Measurements from ENCODE around the gene CLASRP.
"Not testable (repeated sequence)": the region's sequence is repeated elsewhere in the genome, so short reads cannot be mapped to it uniquely, and the experiment has no call there.

Gene CLASRP

GRCh38 chr19:45038931-45039893 is at the start of gene CLASRP:
Gene CLASRP (plus strand): TSS chr19:45039045. CDS start chr19:45040213, 1,168 bp downstream.
- peak; percentile 81 to 86 for DNase-seq

DNA sequence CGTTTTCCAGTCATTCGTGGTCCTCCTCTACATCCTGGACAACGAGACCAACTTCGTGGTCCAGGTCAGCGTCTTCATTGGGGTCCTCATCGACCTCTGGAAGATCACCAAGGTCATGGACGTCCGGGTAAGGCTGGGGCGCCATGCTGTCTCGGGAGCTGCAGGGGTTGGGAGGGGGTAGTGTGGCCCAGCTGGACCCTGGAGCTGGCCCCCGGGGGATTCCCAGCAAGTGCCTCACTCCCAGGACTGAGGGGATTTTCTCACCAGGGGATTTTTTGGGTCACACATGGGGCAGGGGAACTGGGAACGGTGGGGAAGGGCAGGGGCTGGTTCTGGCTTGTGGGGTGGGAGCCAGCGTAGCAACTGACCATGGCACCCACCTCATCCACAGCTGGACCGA is 48.4 kb upstream of the CLASRP start:
- DNase-seq: no peak

GRCh38 chr19:44990966-44991365 is 47.9 kb upstream of the CLASRP start:
- no peak for DNase-seq

DNA sequence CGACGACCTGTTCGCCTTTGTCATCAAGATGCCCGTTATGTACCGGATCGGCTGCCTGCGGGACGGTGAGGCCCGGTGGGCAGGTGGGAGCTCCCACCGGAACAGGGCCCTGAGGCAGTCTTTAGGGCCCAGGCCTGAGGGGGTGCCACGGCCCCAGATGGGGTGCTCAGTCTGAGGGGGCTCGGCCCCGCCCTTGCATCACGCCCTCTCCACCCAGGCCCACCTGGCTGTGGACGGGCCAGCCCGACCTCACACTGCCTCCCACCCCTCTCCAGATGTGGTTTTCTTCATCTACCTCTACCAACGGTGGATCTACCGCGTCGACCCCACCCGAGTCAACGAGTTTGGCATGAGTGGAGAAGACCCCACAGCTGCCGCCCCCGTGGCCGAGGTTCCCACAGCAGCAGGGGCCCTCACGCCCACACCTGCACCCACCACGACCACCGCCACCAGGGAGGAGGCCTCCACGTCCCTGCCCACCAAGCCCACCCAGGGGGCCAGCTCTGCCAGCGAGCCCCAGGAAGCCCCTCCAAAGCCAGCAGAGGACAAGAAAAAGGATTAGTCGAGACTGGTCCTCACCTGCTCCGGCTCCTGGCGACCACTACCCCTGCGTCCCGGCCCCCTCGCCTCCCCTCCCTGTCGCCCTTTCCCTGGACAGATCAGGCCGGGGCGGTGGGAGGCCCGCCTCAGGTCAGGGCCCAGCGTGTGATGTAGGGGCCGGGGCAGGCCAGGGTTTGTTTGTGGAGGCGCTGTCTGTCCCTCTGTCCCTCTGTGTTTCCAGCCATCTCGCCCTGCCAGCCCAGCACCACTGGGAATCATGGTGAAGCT is 46.3 kb upstream of the CLASRP start:
- no peak for DNase-seq

GRCh38 chr19:44993526-44993925 is 45.3 kb upstream of the CLASRP start:
- DNase-seq: no peak

- DNase-seq: no peak
These were observed 44.8 kb upstream of the CLASRP start for GRCh38 chr19:44993926-44994537.

GRCh38 chr19:44998025-44998424 is 40.8 kb upstream of the CLASRP start:
- DNase-seq: no peak

DNA sequence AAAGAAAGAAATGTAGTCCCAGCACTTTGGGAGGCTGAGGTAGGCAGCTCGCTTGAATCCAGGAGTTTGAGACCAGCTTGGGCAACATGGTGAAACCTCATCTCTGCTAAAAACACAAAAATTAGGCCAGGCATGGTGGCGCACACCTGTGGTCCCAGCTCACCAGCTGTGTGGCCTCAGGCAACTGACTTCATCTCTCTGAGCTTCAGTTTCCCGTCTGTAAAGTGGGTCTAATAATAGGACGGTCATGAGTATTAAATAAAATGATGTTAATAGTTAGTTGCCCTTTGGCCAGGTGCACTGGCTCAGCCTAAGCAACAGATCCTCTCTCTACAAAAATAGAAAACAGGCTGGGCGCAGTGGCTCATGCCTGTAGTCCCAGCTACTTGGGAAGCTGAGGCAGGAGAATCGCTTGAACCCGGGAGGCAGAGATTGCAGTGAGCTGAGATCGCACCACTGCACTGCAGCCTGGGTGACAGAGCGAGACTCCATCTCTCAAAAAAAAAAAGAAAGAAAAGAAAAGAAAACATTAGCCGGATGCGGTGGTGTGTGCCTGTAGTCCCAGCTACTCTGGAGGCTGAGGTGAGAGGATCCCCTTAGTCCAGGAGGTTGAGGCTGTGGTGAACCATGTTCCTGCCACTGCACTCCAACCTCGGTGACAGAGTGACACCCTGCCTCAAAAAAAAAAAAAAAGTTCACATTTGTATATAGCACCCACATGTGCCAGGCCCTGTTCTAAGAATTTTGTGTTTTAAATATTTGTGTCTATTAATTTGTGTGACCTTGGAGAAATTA is 39.5 kb upstream of the CLASRP start:
- DNase-seq: not testable (repeated sequence)

- DNase-seq: not testable (repeated sequence)
These were observed 38.2 kb upstream of the CLASRP start for GRCh38 chr19:45000665-45001064.

DNA sequence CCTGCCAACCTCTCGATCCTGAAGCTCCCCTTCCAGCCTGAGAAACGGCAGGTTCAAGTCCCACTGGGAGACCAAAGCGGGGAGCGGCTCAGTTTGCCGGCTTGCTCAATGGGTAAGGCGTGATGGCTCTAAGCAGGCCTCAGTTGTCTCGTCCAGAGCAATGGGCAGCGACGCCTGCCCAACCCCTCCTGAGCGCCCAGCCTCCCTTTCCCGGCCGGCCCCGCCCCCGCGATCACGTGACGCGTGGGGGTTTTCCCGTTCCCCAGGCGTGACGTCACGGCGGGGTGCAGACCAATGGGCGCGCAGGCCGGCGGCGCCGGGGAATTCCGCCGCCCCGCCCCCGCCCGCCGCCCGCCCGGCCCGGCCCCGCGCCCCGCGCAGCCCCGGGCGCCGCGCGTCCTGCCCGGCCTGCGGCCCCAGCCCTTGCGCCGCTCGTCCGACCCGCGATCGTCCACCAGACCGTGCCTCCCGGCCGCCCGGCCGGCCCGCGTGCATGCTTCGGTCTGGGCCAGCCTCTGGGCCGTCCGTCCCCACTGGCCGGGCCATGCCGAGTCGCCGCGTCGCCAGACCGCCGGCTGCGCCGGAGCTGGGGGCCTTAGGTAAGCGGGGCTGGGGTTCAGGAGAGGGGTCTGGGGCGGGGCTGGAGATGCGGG is 37.6 kb upstream of the CLASRP start, which contains the start of gene RELB:
TSS of gene RELB (plus strand) at position 378 of the 653 bp plus-strand sequence. CDS start at position 494, 116 bp downstream.
- DNase-seq: peak; percentile 72 to 80

- DNase-seq: no peak
These were observed 35.4 kb upstream of the CLASRP start for GRCh38 chr19:45003485-45003884.

GRCh38 chr19:45005787-45006186 is 33.1 kb upstream of the CLASRP start:
- DNase-seq: no peak

DNA sequence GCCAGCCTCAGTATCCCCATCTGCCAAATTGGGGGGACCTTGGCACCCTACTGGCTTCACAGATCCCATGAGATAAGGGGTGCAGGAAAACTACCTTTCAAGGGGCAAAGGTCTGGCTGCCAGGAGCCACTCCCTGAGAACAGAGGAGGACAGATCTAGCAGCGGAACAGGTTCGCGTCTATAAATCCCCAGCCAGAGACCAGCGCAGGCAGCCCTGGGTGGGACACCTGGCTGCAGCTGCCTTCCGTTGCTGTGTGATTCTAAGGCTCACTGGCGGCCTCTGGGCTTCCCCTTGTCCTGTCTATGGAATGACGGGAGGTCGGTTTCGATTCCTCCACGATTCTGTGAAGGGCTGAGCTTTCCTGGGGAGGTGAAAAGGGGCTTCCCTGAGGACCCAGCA is 30.3 kb upstream of the CLASRP start:
- DNase-seq: no peak

- DNase-seq: no peak
These were observed 29.1 kb upstream of the CLASRP start for GRCh38 chr19:45009625-45010255.

DNA sequence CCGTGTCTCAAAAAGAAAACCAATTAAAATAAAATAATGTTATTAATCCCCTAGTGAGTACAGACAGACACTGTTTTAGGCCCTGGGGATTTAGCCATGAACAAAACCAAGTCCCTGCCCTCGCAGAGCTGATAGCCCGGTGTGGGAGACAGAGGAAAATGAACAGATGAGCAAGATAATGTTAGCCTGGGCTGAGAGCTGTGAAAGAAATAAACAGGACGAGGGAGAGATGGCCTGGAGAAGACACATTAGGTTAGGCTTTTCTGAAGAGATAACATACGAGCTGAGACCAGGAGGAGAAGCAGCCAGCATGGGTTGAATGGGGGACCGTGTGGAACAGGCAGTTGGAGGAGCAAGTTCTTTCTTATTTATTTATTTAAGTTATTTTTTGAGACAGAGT is 28.5 kb upstream of the CLASRP start:
- DNase-seq: no peak

DNA sequence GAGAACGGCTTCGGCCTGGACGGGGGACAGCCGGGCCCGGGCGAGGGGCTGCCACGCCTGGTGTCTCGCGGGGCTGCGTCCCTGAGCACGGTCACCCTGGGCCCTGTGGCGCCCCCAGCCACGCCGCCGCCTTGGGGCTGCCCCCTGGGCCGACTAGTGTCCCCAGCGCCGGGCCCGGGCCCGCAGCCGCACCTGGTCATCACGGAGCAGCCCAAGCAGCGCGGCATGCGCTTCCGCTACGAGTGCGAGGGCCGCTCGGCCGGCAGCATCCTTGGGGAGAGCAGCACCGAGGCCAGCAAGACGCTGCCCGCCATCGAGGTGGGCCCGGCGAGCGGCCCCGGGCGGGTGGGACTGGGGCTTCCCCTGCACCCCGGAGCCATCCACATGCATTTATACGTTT is 26.9 kb upstream of the CLASRP start:
- no peak for DNase-seq

- peak; percentile 39 to 57 for DNase-seq
These were observed 22.2 kb upstream of the CLASRP start for GRCh38 chr19:45016388-45017314.

DNA sequence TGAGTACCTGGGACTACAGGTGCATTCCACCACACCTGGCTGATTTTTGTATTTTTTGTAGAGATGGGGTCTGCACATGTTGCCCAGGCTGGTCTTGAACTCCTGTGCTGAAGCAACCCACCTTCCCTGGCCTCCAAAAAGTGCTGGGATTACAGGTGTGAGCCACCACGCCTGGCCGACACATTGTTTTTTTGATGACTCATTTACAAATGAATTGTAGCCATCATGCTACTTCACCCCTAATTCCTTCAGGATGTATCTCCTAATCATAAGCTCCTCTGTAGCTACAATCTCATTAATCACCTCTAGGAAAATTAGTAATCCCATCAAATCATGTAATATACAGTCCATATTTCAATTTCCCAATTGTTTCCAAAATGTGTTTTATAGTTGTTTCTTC is 19.7 kb upstream of the CLASRP start:
- DNase-seq: no peak

- DNase-seq: no peak
These were observed 18.8 kb upstream of the CLASRP start for GRCh38 chr19:45020071-45020470.

- no peak for DNase-seq
These were observed 16.9 kb upstream of the CLASRP start for GRCh38 chr19:45021971-45022370.

All from NCI-H187 (cell line).